Right atrium auricular region (tissue), 2 donors: Measurements from ENCODE around the gene AHNAK. TPM values are rescaled to one million over a fixed set of nuclear protein-coding genes. Genes with fewer than 3 reads are reported as not detected.
A peak's percentile ranks its signal among the peaks of the same experiment; 100 is the strongest.

ENCODE experiments used
- DNase-seq: peaks from one replicate; pipeline ENCODE4 v3.0.0-alpha.2; 2019; ENCODE audit warnings: low spot score
- H3K27ac ChIP-seq, 2 donors: fragments of 200-600 bp; sonication (generic); 1 replicate in 1 of 2; 2 replicates in 1 of 2; pipeline ENCODE4 v1.5.1; 2016 to 2019
- H3K27me3 ChIP-seq, 2 donors: fragments of 200-600 bp; sonication (generic); one replicate each; pipeline versions ENCODE4 v1.5.1 to v1.6.0; 2017 to 2019
- H3K36me3 ChIP-seq: fragments of 200-600 bp; sonication (generic); one replicate; pipeline ENCODE4 v1.5.1; 2016
- H3K4me1 ChIP-seq, 2 donors: fragments of 200-600 bp; sonication (generic); one replicate each; pipeline versions ENCODE4 v1.5.1 to v1.6.0; 2017 to 2019
- H3K4me3 ChIP-seq, 2 donors: fragments of 200-600 bp; sonication (generic); 1 replicate in 1 of 2; 2 replicates in 1 of 2; pipeline ENCODE4 v1.5.1; 2017 to 2019; ENCODE audit warnings: mild to moderate bottlenecking in 1 of 2, moderate library complexity in 1 of 2
- H3K9me3 ChIP-seq, 2 donors: fragments of 200-600 bp; sonication (generic); one replicate each; pipeline ENCODE4 v1.5.1; 2019
- CTCF ChIP-seq, 2 donors: fragments of 200-600 bp; sonication (generic); IDR thresholded peaks; one replicate each; pipeline ENCODE4 v1.5.1; 2019; ENCODE audit warnings: antibody characterized with exemption in 2 of 2
- total RNA-seq, 2 donors: library from RNA; depleted of rRNA; stranded (reverse); fragments of >200 nt; gene quantifications; one replicate each; pipeline ENCODE4 v1.1.0, GENCODE V29; 2016

The AHNAK gene
- total RNA-seq: 100 to 1,000 TPM; 270 to 441 TPM

DNA sequence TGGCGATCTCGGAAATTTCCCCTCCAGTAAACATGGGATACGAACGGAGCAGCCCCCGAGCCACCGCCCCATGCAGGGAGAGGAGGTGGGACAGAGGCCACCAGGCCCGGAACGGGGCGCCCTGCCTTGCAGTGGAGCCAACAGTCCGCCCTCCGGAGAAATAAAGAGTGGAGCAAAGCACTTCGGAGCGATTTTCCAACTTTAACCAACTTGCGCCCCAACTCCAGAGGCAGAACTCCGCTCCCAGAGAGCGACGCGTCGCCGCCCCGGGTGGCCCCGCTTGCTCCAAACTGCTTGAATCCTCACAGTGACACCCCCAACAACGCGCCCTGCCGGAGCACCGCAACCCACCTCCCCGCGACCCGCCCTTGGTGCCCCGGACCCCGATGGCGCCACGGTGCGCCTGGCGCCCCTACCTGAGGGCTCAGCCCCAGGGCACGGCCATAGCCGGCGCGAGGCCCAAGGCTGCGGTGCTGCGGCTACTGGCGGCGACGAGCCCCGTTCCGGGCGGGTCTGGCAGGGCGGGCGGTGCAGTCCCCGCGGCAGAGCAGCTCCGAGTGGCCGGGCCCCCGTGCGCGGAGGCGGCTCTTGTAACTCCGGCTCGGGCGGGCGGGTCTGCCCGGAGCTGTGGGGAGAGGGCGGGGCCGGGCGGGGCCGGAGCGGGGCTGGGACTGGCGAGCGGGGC, at the start of gene AHNAK:
AHNAK (minus strand) TSS at position 563 of the 685 bp plus-strand sequence. CDS start 10,708 bp downstream, outside the sequence.
- peak; percentile 87 for DNase-seq
- no peaks in the 10 kb centered on the region for H3K27me3 ChIP-seq
- no peaks in the 10 kb centered on the region for H3K36me3 ChIP-seq
- peak in 1 of 2 donors; percentile 3 for TF ChIP-seq CTCF (IDR thresholded peaks at IDR 0.05)
- H3K9me3 ChIP-seq: no peaks in the 10 kb centered on the region
- peak within 1 kb of the TSS; percentile 97 to 100 for H3K27ac ChIP-seq
- peak within 1 kb of the TSS; percentile 93 to 97 for H3K4me3 ChIP-seq
- H3K4me1 ChIP-seq: peaks cover 0 to 80% of the 10 kb centered on the region in 2 donors

GRCh38 chr11:62595124-62595523, 48.5 kb upstream of the AHNAK start:
- DNase-seq: no peak
- no peaks in the 10 kb centered on the region for H3K27me3 ChIP-seq
- no peak overlapping the region for H3K4me3 ChIP-seq
- peaks cover 0 to 40% of the 10 kb centered on the region in 2 donors for H3K4me1 ChIP-seq
- peaks cover 54% of the 10 kb centered on the region for H3K36me3 ChIP-seq
- no peaks in the 10 kb centered on the region for H3K9me3 ChIP-seq
- H3K27ac ChIP-seq: no peak overlapping the region
- TF ChIP-seq CTCF (IDR thresholded peaks at IDR 0.05): no peak

- TF ChIP-seq CTCF (IDR thresholded peaks at IDR 0.05): peak in 1 of 2 donors; percentile 66
- Histone ChIP-seq H3K27me3 (no peaks in the 10 kb centered on the region), H3K9me3 (no peaks in the 10 kb centered on the region), H3K36me3 (peaks cover 55% of the 10 kb centered on the region), H3K4me1 (peaks cover 0 to 28% of the 10 kb centered on the region in 2 donors), H3K4me3 (no peak overlapping the region), H3K27ac (no peak overlapping the region)
- peak; percentile 89 for DNase-seq
These were observed 46.9 kb upstream of the AHNAK start for GRCh38 chr11:62593434-62594044.

DNA sequence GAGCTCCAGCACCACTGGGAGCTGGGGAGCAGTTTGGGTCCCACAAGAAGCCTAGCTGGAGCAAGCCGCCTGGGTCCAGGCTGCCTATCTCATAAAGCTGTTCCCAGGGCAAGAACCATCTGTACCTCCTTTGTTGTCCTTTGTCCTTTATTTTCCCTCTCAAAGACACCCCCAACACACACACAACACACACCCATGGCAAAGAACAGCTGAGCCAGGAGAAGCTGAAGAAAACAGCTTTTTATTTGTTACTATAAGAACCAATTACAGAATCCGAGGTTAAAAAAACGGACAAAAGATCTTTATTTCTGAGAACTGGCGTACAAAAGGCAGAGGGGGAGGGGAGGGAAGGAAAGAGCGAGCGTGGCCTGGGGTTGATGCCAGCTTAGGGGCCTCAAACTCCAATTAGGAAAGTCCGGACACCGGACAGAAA, 46.4 kb upstream of the AHNAK start:
- Histone ChIP-seq H3K9me3 (no peaks in the 10 kb centered on the region), H3K4me1 (peaks cover 0 to 24% of the 10 kb centered on the region in 2 donors), H3K36me3 (peaks cover 55% of the 10 kb centered on the region), H3K27ac (peak overlapping the region; percentile 96 to 97), H3K4me3 (no peak overlapping the region), H3K27me3 (no peaks in the 10 kb centered on the region)
- no peak for TF ChIP-seq CTCF (IDR thresholded peaks at IDR 0.05)
- DNase-seq: no peak

DNA sequence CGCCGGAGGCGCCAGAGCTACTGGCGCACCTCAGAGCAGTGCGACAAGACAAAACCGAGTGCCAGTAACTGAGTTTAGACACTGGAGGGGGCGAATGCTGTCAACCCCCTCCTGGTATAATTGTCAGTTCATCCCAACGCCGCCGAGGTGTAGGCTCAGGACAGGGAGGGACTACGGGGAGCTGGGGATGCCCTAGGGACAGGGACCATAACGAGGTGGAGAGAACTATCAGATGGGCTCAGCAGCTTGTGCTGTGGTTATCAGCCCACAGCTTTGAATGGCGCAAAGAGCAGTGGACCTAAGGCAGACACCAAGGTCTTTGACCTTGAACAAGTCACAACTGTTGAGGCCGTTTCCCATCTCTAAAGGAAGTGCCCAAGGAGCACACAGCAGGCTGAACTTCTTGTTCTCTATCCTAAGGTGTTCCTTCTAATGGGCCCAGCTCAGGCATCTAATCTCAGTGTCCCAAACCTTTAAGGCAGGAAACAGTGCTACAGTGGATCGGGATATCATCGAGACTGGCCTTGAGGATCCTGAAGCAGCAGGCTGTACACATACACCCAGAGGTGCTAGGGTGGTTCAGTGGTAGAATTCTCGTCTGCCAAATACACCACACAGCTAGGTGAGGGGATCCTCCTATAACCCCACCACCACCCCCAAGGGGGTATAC, 45.7 kb upstream of the AHNAK start:
- no peak for DNase-seq

More for the DNA sequence above, 45.7 kb upstream of the AHNAK start:
- Histone ChIP-seq H3K4me3 (peak overlapping the region; percentile 40 to 81), H3K4me1 (peaks cover 0 to 24% of the 10 kb centered on the region in 2 donors), H3K9me3 (no peaks in the 10 kb centered on the region), H3K36me3 (peaks cover 55% of the 10 kb centered on the region), H3K27me3 (no peaks in the 10 kb centered on the region), H3K27ac (peak overlapping the region; percentile 96 to 97)
- no peak for TF ChIP-seq CTCF (IDR thresholded peaks at IDR 0.05)
